Neuron (in vitro differentiated cells): Measurements from ENCODE around the gene CEP76.

Experiments
- H2AFZ ChIP-seq: one replicate; pipeline ENCODE4 v1.6.1; 2013; ENCODE audit warnings: low read depth, mild to moderate bottlenecking, inconsistent platforms, low read length, moderate library complexity
- H3K27me3 ChIP-seq: one replicate; pipeline ENCODE4 v1.6.1; 2013; ENCODE audit warnings: low read length; ENCODE audit not compliant: insufficient read depth
- H3K36me3 ChIP-seq: one replicate; pipeline ENCODE4 v1.6.1; 2013; ENCODE audit warnings: low read length; ENCODE audit not compliant: insufficient read depth
- H3K4me1 ChIP-seq: one replicate; pipeline ENCODE4 v1.6.1; 2013; ENCODE audit warnings: low read length; ENCODE audit not compliant: insufficient read depth
- H3K4me3 ChIP-seq: 2 replicates; pipeline ENCODE4 v1.5.1; 2013; ENCODE audit warnings: mild to moderate bottlenecking, low read length, moderate library complexity
- H3K9me3 ChIP-seq: one replicate; pipeline ENCODE4 v1.6.1; 2013; ENCODE audit warnings: low read length

CEP76 gene

GRCh38 chr18:12702221-12703095 lies at the start of gene CEP76, which contains the start of gene PSMG2:
TSS of gene CEP76 (minus strand) at chr18:12702723. CDS start at chr18:12702548, 175 bp downstream.
TSS of gene PSMG2 (plus strand) at chr18:12703042. CDS start at chr18:12703108, 66 bp downstream.
- Histone ChIP-seq H3K9me3 (no peaks in the 10 kb centered on the region), H2AFZ (peak within 1 kb of the TSS; percentile 82), H3K36me3 (peaks cover 35% of the 10 kb centered on the region), H3K4me1 (peaks cover 14% of the 10 kb centered on the region), H3K4me3 (peak within 1 kb of the TSS; percentile 99), H3K27me3 (no peaks in the 10 kb centered on the region)

- no peaks in the 10 kb centered on the region for H3K27me3 ChIP-seq
- no peak overlapping the region for H3K4me3 ChIP-seq
- H3K9me3 ChIP-seq, result no peaks in the 10 kb centered on the region
- H3K4me1 ChIP-seq, result peaks cover 4% of the 10 kb centered on the region
- H2AFZ ChIP-seq, result no peak overlapping the region
- H3K36me3 ChIP-seq, result no peaks in the 10 kb centered on the region
These were observed 49.4 kb upstream of the CEP76 start for GRCh38 chr18:12751891-12752290.

GRCh38 chr18:12751503-12751884 lies 49.0 kb upstream of the CEP76 start:
- H3K4me3 ChIP-seq, result no peak overlapping the region
- H3K4me1 ChIP-seq, result peaks cover 4% of the 10 kb centered on the region
- H2AFZ ChIP-seq, result no peak overlapping the region
- H3K9me3 ChIP-seq, result no peaks in the 10 kb centered on the region
- H3K27me3 ChIP-seq, result no peaks in the 10 kb centered on the region
- no peaks in the 10 kb centered on the region for H3K36me3 ChIP-seq

- Histone ChIP-seq H3K4me3 (no peak overlapping the region), H3K36me3 (no peaks in the 10 kb centered on the region), H3K27me3 (no peaks in the 10 kb centered on the region), H3K9me3 (no peaks in the 10 kb centered on the region), H3K4me1 (peaks cover 4% of the 10 kb centered on the region), H2AFZ (no peak overlapping the region)
These were observed 48.4 kb upstream of the CEP76 start for GRCh38 chr18:12750715-12751502.

GRCh38 chr18:12750076-12750714 lies 47.7 kb upstream of the CEP76 start:
- no peaks in the 10 kb centered on the region for H3K9me3 ChIP-seq

DNA sequence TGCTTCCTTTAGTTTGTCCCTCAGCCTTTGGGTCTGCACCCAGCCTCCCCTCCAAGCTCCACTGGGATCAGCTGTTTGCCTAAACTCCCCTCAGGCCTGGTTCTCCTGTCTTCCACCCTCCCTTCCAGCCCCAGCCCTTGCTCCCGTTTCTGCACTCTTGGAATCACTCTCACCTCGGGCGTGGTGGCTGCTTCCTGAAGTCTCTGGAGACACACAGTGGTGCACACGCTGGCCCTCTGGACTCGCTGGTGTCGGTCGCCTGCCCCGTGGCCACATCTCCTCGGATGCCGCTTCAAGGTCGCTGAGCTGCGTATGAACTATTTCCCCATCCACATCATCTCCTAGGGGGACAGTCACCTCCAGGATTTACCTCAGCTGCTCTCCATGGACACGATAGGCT lies 46.6 kb upstream of the CEP76 start:
- Histone ChIP-seq H3K9me3 (no peaks in the 10 kb centered on the region), H3K4me3 (no peak overlapping the region), H3K4me1 (peaks cover 4% of the 10 kb centered on the region), H2AFZ (no peak overlapping the region), H3K27me3 (no peaks in the 10 kb centered on the region), H3K36me3 (no peaks in the 10 kb centered on the region)

More at GRCh38 chr18:12750076-12750714, 47.7 kb upstream of the CEP76 start:
- Histone ChIP-seq H3K27me3 (no peaks in the 10 kb centered on the region), H3K4me3 (no peak overlapping the region), H2AFZ (no peak overlapping the region), H3K36me3 (no peaks in the 10 kb centered on the region), H3K4me1 (peaks cover 4% of the 10 kb centered on the region)

- Histone ChIP-seq H3K4me1 (peaks cover 4% of the 10 kb centered on the region), H3K9me3 (no peaks in the 10 kb centered on the region), H3K27me3 (no peaks in the 10 kb centered on the region), H3K36me3 (no peaks in the 10 kb centered on the region), H2AFZ (no peak overlapping the region), H3K4me3 (no peak overlapping the region)
These were observed 46.1 kb upstream of the CEP76 start for GRCh38 chr18:12748671-12749070.

GRCh38 chr18:12747530-12748315 lies 45.2 kb upstream of the CEP76 start:
- Histone ChIP-seq H3K27me3 (no peaks in the 10 kb centered on the region), H3K9me3 (no peaks in the 10 kb centered on the region), H3K4me3 (no peak overlapping the region), H3K36me3 (no peaks in the 10 kb centered on the region), H2AFZ (no peak overlapping the region), H3K4me1 (peaks cover 4% of the 10 kb centered on the region)

DNA sequence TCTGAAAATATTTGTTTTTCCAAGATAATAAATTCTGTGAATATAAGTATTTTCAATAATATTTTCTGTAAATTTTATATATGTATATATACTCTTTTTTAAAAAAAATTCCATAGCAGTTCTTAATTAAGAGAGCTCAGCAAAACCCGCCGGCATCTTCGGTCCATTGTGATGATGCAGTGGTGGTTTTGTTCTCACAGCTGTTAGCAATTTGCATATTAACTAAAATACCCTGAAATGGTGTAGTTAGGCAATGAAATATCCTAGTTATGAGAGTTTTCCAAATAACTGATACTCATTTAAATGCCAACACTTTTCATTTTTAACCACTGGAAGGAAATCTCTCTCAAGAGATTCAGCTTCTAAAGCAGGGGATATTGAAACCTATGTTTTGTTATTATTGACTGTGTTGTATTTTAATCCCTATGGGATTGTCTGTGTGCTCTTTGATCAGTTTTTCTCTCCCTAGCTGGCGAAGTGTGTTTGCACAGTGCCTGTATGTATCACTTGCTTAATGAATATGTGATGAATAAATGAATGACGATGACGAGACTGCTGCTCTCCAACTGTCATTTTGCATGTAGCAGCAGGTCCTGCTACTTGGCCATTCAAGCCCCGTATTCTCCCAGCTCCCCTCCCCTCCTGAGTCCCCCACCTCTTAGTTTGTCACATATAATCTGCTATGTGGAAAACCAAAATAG lies 42.7 kb upstream of the CEP76 start:
- Histone ChIP-seq H3K27me3 (no peaks in the 10 kb centered on the region), H3K4me3 (no peak overlapping the region), H3K4me1 (no peaks in the 10 kb centered on the region), H3K9me3 (no peaks in the 10 kb centered on the region), H2AFZ (no peak overlapping the region), H3K36me3 (no peaks in the 10 kb centered on the region)

- H3K4me1 ChIP-seq, result no peaks in the 10 kb centered on the region
- H3K9me3 ChIP-seq, result no peaks in the 10 kb centered on the region
- H2AFZ ChIP-seq, result no peak overlapping the region
- no peaks in the 10 kb centered on the region for H3K27me3 ChIP-seq
- H3K4me3 ChIP-seq, result no peak overlapping the region
- H3K36me3 ChIP-seq, result no peaks in the 10 kb centered on the region
These were observed 41.6 kb upstream of the CEP76 start for GRCh38 chr18:12744103-12744502.

DNA sequence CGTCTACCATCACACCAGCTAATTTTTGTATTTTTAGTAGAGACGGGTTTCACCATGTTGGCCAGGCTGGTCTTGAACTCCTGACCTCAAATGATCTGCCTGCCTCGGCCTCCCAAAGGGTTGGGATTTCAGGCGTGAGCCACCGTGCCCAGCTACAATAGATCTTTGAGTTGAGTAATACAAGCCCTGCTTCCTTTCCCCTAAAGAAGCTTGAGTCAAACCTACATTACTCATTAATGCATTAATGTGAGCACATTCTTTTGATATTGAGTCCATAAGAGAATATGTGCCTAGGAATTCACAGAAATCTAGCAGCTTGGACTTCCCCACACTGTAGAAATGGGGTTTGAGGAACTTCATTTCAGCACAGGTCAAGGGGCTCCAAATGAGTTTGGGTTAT lies 39.9 kb upstream of the CEP76 start:
- no peaks in the 10 kb centered on the region for H3K9me3 ChIP-seq
- no peaks in the 10 kb centered on the region for H3K4me1 ChIP-seq
- no peak overlapping the region for H2AFZ ChIP-seq
- H3K4me3 ChIP-seq, result no peak overlapping the region
- no peaks in the 10 kb centered on the region for H3K27me3 ChIP-seq
- H3K36me3 ChIP-seq, result no peaks in the 10 kb centered on the region

DNA sequence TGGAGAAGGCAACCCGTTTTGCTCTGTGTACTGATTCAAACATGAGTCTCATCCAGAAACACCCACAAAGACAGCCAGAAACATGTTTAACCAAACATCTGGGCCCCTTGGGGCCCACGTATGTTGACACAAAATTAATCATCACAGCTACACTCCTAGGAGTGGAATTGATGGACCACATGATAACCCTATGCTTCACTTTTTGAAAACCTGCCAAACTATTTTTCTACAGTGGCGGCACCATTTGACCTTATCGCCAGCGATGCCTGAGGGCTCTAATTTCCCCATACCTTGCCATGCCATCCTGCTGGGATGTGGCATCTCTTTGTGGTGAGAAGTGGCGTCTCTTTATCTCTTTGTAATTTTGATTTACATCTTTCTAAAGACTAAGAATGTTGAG lies 38.8 kb upstream of the CEP76 start:
- H3K27me3 ChIP-seq, result no peaks in the 10 kb centered on the region

More for the DNA sequence above, 38.8 kb upstream of the CEP76 start:
- Histone ChIP-seq H3K4me3 (no peak overlapping the region), H3K9me3 (no peaks in the 10 kb centered on the region), H2AFZ (no peak overlapping the region), H3K36me3 (no peaks in the 10 kb centered on the region), H3K4me1 (no peaks in the 10 kb centered on the region)
